ENCODE data around the gene ATG4B. TPM values are rescaled to one million over a fixed set of nuclear protein-coding genes. Genes with fewer than 3 reads are reported as not detected.
A peak's percentile ranks its signal among the peaks of the same experiment; 100 is the strongest.

The ATG4B gene
- total and polyA plus RNA-seq, 2 of the 8 experiments (the other 6 are each of a cell fraction or from before 2014, with no cell fraction given) = 103 to 155 TPM

DNA sequence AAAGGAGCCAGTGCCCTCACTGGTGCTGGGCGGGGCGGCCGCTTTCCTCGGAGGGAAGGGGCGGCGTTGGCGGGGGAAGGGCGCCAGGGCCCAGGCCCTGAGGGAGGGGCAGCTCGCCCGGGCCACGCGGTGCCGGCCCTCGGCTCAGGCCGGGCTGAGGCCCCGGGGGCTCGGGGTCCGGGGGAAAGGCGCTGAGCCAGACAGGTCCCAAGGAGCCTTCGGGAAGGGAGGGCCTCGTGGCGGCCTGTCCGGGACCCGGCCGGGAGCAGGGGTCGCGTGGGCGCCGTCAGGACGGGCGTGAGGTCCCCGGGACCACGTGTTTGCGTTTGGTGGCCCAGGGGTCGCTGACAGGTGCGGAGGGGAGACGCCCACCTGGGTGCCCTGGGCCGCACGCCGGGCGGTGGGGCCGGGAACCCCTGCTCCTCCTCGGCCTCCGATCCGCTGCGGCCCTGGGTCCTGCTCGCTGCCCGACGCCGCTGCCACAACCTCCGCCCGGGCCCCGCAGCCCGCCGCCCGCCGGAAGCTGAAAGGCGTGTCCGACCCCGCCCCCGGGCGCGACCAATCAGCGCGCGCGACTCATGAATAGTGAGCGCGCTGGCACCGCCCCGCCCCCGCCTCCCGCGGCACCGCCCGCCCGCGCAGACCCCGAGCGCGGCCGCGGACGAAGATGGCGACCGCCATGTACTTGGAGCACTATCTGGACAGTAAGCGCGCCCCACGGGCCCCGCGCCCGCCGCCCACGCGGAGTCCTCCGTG lies 64.1 kb downstream of the ATG4B start, which contains the start of gene ING5:
Gene ING5 (plus strand): TSS at position 641 of the 756 bp plus-strand sequence. CDS start 27 bp downstream, at position 668.
- Histone ChIP-seq H2AK5ac (ENCODE audit: low read depth, low read length) (peak within 1 kb of the TSS; percentile 29; the same call in 1 of the 2 replicates), H3K36me3 (ENCODE audit: control insufficient read depth in 2 of 4, insufficient read depth in 4 of 4, low read length in 3 of 4) (peaks cover 7 to 16% (median 13%) of the 10 kb centered on the region in 4 experiments), H3K79me2 (ENCODE audit: control insufficient read depth in 1 of 2, insufficient read depth in 2 of 2, low read length in 2 of 2) (peaks cover 5 to 19% of the 10 kb centered on the region in 2 experiments; a peak in 3 of 4 replicates), H2BK20ac (ENCODE audit: low read length) (no peak within 1 kb of the TSS), H3K18ac (ENCODE audit: extremely low read depth, low read length) (peak within 1 kb of the TSS; percentile 32), H4K91ac (replicated peaks; ENCODE audit: insufficient read length, low read length) (peak within 1 kb of the TSS; percentile 91), H3K14ac (ENCODE audit: insufficient read length) (no peak within 1 kb of the TSS), H3K4me1 (replicated peaks in 1 of 4; ENCODE audit: control insufficient read depth in 3 of 4, insufficient read depth in 4 of 4, low read length in 3 of 4) (peaks cover 0 to 5% (median 3%) of the 10 kb centered on the region in 4 experiments; a peak in 4 of 7 replicates), H4K8ac (ENCODE audit: extremely low read depth, insufficient read depth, low read length) (peak within 1 kb of the TSS; percentile 98), H2BK15ac (ENCODE audit: low read length) (no peak within 1 kb of the TSS), H3K56ac (replicated peaks; ENCODE audit: insufficient read length, low read depth, low read length) (peak within 1 kb of the TSS; percentile 69), H3K23me2 (ENCODE audit: low read depth, low read length) (peaks cover 2% of the 10 kb centered on the region; the same call in 1 of the 2 replicates), H3K9me3 (ENCODE audit: insufficient read depth in 2 of 2, low read depth in 1 of 2, low read length in 1 of 2) (no peaks in the 10 kb centered on the region), H2BK120ac (replicated peaks; ENCODE audit: low read depth, low read length) (peak within 1 kb of the TSS; percentile 64), H2BK5ac (ENCODE audit: low read depth, low read length) (peak within 1 kb of the TSS; percentile 95), H4K5ac (ENCODE audit: insufficient read length, low read depth, low read length) (peak within 1 kb of the TSS; percentile 61), H3K27ac (ENCODE audit: low read depth, low read length) (peak within 1 kb of the TSS; percentile 98), H3K23ac (ENCODE audit: insufficient read length) (no peak within 1 kb of the TSS), H3K9ac (replicated peaks in 1 of 4; ENCODE audit: extremely low read depth in 1 of 4, low read depth in 3 of 4, low read length in 3 of 4) (peak within 1 kb of the TSS; percentile 75 to 99 (median 98)), H2AFZ (ENCODE audit: low read length) (no peak within 1 kb of the TSS), H2BK12ac (ENCODE audit: low read depth, low read length) (no peak within 1 kb of the TSS), H4K20me1 (replicated peaks in 1 of 2; ENCODE audit: control insufficient read depth in 1 of 2, insufficient read depth in 2 of 2, low read length in 2 of 2) (peaks cover 4 to 8% of the 10 kb centered on the region in 2 experiments), H3K4ac (replicated peaks; ENCODE audit: insufficient read length, low read depth, low read length) (peak within 1 kb of the TSS; percentile 96), H3K79me1 (ENCODE audit: low read depth, low read length) (peaks cover 5% of the 10 kb centered on the region; the same call in 1 of the 2 replicates), H3K4me3 (ENCODE audit: extremely low read depth in 1 of 4, insufficient read depth in 2 of 4, low read depth in 3 of 4, low read length in 4 of 4) (peak within 1 kb of the TSS; percentile 76 to 95 (median 81)), H3K27me3 (replicated peaks in 1 of 4; ENCODE audit: control insufficient read depth in 3 of 4, extremely low read depth in 1 of 4, insufficient read depth in 3 of 4, low read length in 3 of 4) (no peaks in the 10 kb centered on the region), H3K4me2 (ENCODE audit: insufficient read depth in 1 of 2, low read depth in 2 of 2, low read length in 2 of 2) (peak within 1 kb of the TSS; percentile 63 to 83)
- WGBS, 2 experiments (ENCODE audit: extremely low coverage in 1 of 2, insufficient coverage in 1 of 2, insufficient read length in 1 of 2, insufficient replicate concordance in 2 of 2, low coverage in 1 of 2, low lambda C conversion rate in 2 of 2, missing lambda C conversion rate in 1 of 2) = 2% methylated on average over 10 of the region's 96 CpGs; no CpG with 5 or more reads in 1 of the 2 experiments
- POLR2A ChIA-PET (ENCODE audit: partially characterized antibody) = interaction anchor here (0.6 to 11.2 kb wide), 39 partner anchors 9 to 599 kb away, joined by 3 to 265 read pairs (median 4); partner anchors contain the start of genes ATG4B, D2HGDH, DTYMK and MTERF4
- CTCF ChIA-PET (ENCODE audit: partially characterized antibody) = interaction anchor here (0.6 to 2.6 kb wide), 11 partner anchors 11 to 924 kb away, joined by 3 to 11 read pairs (median 5); partner anchors contain the start of genes D2HGDH and DTYMK
- DNase-seq (ENCODE audit: low read depth in 1 of 2, low spot score in 2 of 2) = peak; percentile 73 to 98
- FAIRE-seq = no peak
- TF ChIP-seq TAF7 (optimal IDR thresholded peaks at IDR 0.05; ENCODE audit: borderline replicate concordance, low read depth, low read length) (peak; percentile 89), KDM1A (IDR thresholded peaks at IDR 0.05; ENCODE audit: borderline replicate concordance, low read length) (no peak), PHF8 (conservative IDR thresholded peaks at IDR 0.05; ENCODE audit: low read depth, low read length) (peak; percentile 92), SP4 (IDR thresholded peaks at IDR 0.05; ENCODE audit: low read length) (no peak), BCL11A (IDR thresholded peaks at IDR 0.05; ENCODE audit: low read depth in 2 of 2, low read length in 2 of 2) (no peak), JUN (IDR thresholded peaks at IDR 0.05; ENCODE audit: low read depth, low read length) (no peak), ASH2L (IDR thresholded peaks at IDR 0.05; ENCODE audit: low read length) (no peak), CBX8 (IDR thresholded peaks at IDR 0.05; ENCODE audit: borderline replicate concordance, low read depth, low read length) (no peak), CHD2 (IDR thresholded peaks at IDR 0.05; ENCODE audit: low read length) (no peak)

All from H1 (cell line).